LNCAP (cell line): ENCODE measurements around the gene FSTL3.

Experiments used
- TF ChIP-seq, protein P1 (sequence below): fragments of 450-650 bp; IDR thresholded peaks from 2 replicates; pipeline ENCODE4 v1.5.1; 2017; ENCODE audit warnings: mild to moderate bottlenecking

Gene FSTL3

DNA sequence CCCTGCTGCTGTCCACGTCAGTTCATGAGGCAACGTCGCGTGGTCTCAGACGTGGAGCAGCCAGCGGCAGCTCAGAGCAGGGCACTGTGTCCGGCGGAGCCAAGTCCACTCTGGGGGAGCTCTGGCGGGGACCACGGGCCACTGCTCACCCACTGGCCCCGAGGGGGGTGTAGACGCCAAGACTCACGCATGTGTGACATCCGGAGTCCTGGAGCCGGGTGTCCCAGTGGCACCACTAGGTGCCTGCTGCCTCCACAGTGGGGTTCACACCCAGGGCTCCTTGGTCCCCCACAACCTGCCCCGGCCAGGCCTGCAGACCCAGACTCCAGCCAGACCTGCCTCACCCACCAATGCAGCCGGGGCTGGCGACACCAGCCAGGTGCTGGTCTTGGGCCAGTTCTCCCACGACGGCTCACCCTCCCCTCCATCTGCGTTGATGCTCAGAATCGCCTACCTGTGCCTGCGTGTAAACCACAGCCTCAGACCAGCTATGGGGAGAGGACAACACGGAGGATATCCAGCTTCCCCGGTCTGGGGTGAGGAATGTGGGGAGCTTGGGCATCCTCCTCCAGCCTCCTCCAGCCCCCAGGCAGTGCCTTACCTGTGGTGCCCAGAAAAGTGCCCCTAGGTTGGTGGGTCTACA, 6.6 kb downstream of the FSTL3 start:
- TF ChIP-seq, protein P1, sequence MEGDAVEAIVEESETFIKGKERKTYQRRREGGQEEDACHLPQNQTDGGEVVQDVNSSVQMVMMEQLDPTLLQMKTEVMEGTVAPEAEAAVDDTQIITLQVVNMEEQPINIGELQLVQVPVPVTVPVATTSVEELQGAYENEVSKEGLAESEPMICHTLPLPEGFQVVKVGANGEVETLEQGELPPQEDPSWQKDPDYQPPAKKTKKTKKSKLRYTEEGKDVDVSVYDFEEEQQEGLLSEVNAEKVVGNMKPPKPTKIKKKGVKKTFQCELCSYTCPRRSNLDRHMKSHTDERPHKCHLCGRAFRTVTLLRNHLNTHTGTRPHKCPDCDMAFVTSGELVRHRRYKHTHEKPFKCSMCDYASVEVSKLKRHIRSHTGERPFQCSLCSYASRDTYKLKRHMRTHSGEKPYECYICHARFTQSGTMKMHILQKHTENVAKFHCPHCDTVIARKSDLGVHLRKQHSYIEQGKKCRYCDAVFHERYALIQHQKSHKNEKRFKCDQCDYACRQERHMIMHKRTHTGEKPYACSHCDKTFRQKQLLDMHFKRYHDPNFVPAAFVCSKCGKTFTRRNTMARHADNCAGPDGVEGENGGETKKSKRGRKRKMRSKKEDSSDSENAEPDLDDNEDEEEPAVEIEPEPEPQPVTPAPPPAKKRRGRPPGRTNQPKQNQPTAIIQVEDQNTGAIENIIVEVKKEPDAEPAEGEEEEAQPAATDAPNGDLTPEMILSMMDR, result no peak

DNA sequence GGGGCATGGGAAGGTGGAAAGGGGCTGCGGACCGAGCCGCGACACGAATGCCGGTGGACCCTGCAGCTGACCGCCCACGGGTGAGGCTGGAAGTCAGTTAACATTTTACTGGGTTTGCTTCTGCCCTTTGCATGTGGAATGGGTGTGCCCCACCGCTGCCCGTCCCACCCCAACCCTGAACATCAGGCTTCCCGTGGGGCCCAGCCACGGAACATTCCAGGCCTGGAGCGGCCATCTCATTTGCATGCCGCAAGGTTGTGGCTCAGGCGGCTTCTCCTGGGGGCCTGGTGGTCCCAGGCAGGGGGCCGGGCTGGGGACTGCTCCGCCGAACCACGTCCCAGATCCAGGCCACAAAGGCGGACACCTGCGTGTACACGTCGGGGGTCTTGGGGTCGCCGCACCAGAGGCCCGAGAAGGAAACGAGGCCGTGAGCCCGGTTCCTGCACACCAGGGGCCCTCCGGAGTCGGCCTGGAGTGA, 9.3 kb downstream of the FSTL3 start:
- TF ChIP-seq, protein P1, result no peak

DNA sequence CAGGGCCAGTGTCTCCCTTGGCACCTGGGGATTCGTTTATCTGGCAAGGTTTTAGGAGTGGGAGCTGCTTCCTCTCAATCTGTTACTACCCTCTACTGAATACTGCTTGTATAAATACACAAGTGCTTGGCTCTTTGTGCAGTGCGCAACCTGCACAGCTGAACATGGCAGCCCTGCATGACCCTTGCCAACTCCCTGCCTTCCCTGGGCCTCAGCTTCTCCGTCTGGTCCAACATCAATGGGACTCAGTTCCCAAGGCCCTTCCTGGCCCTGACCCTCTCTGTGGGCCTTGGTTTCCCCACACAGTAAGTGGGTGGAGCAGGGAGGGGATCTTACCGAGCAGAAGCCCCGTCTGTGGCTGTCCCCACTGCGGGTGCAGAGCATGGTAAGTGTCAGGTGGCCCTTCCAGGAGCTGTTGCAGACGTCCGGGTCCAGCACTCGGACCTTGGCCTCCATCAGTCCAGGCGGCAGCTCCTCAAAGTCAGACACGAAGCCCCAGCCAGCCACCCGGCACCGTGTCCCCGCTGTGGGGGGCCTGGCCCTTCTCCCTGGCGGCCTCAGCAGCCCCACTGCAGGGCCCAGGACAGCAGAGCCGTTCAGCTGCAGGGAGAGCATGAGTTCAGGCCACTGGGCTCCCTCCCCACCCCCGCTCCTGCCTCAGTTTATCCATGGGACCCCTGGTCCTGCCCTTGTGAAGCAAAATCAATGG, 10.6 kb downstream of the FSTL3 start:
- TF ChIP-seq, protein P1, result no peak

DNA sequence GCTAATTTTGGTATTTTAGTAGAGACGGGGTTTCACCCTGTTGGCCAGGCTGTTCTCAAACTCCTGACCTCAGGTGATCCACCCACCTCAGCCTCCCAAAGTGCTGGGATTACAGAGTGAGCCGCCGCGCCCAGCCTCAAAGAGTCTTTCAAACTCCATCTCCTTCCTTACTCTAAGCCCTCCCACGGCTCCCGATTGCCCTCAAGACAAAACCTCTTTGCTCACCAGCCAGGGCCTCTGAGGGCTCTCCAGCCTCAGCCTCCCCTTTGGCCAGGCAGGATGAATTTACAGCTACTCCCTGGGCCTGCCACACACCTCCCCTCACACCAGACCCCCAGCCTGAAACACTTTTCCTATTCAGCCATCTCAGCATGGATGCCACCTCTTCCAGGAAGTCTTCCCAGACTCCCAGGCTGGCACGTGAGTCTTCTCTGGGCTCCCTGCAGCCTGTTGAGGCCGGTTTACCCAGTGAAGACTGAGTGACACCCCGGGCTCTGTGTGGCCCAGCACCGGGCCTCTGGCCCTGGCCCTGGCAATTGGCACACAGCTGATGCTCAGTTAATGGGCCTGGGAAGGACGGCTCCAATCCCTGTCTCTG, 11.5 kb downstream of the FSTL3 start:
- TF ChIP-seq, protein P1, result no peak

DNA sequence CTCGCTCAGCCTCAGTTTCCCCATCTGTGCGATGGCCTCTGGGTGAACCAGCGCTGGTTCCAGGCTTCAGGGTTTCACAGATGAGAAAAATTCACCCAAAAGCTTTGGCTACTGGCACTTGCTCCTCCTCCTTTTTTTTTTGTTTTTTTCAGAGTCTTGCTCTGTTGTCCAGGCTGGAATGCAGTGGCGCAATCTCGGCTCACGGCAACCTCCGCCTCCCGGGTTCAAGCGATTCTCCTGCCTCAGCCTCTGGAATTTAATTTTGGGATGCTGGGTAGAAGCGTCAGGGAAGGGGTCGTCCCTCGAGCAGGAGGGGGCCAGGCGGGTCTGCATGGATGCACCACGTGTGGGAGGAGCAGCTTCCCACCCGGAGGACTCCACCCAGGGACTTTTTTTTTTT, 12.0 kb downstream of the FSTL3 start:
- TF ChIP-seq, protein P1, result no peak

DNA sequence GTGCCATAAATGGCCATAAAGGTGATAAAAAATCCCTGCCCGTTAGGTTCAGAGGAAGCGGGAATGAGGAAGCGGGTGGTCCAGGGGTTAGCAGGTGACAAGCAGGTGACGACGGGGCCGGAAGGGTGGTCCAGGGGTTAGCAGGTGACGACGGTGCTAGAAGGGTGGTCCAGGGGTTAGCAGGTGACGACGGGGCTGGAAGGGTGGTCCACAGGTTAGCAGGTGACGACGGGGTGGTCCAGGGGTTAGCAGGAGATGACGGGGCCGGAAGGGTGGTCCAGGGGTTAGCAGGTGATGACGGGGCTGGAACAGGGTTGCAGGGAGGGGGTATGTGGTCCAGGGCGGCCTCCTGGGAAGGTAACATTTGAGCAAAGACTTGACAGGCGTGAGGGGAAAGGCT, 12.8 kb downstream of the FSTL3 start:
- TF ChIP-seq, protein P1, result no peak

DNA sequence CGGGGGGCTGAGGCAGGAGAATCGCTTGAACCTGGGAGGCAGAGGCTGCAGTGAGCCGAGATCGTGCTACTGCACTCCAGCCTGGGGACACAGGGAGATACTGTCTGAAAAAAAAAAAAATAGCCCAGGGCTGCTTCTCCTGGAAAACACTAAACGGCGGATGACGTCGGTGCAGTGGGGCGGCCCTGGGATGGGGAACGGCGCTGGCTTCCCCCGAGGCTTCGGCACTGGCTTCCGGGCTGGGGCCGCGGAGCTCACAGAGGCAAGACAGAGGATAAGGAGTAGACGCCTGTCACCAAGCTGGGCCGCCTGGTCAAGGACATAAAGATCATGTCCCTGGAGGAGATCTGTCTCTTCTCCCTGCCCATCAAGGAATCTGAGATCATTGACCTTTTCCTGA, 14.0 kb downstream of the FSTL3 start:
- TF ChIP-seq, protein P1, result no peak
